Keratinocyte (primary cell): ENCODE data around the gene CSRNP2. TPM values are rescaled to one million over a fixed set of nuclear protein-coding genes. Genes with fewer than 3 reads are reported as not detected.

ENCODE experiments used
- DNase-seq: peaks from one replicate; pipeline ENCODE4 v3.0.0-alpha.2; 2011; ENCODE audit warnings: low read depth, missing footprints, low spot score
- FAIRE-seq: peaks from 2 replicates; lab custom pipeline; 2011; peaks lifted over from hg19 to GRCh38; lab: Jason Lieb, UNC
- H2AFZ ChIP-seq: 2 replicates; pipeline ENCODE4 v1.6.0; 2012; ENCODE audit warnings: low read length, control low read depth, inconsistent platforms; ENCODE audit not compliant: control insufficient read depth
- H3K27ac ChIP-seq: 2 replicates; pipeline ENCODE4 v1.5.1; 2011; ENCODE audit warnings: low read length; ENCODE audit not compliant: control insufficient read depth, insufficient read depth
- H3K27me3 ChIP-seq: 3 replicates; pipeline ENCODE4 v1.6.0; 2011; ENCODE audit warnings: low read length; ENCODE audit not compliant: control insufficient read depth, insufficient read depth; ENCODE audit errors: extremely low read depth
- H3K36me3 ChIP-seq, 2 experiments: 2 replicates in 1 of 2; 3 replicates in 1 of 2; pipeline ENCODE4 v1.5.1; 2011; ENCODE audit warnings: low read length in 2 of 2, mild to moderate bottlenecking in 1 of 2; ENCODE audit not compliant: control insufficient read depth in 2 of 2, insufficient read depth in 2 of 2; ENCODE audit errors: extremely low read depth in 1 of 2
- H3K4me1 ChIP-seq: 3 replicates; pipeline ENCODE4 v1.5.1; 2011; ENCODE audit warnings: low read length; ENCODE audit not compliant: control insufficient read depth, insufficient read depth; ENCODE audit errors: extremely low read depth
- H3K4me2 ChIP-seq: 3 replicates; pipeline ENCODE4 v1.6.0; 2011; ENCODE audit warnings: low read depth, low read length; ENCODE audit not compliant: control insufficient read depth, insufficient read depth; ENCODE audit errors: extremely low read depth
- H3K4me3 ChIP-seq, 3 experiments: fragments of 200-600 bp in 1 of 3; sonication (generic) in 1 of 3; 2 replicates in 2 of 3; 3 replicates in 1 of 3; pipeline ENCODE4 v1.5.1; 2011 to 2016; ENCODE audit warnings: low read length in 3 of 3, mild to moderate bottlenecking in 3 of 3, control low read depth in 2 of 3, inconsistent platforms in 1 of 3, low read depth in 1 of 3, mixed read lengths in 1 of 3, mixed run types in 1 of 3, moderate library complexity in 1 of 3; ENCODE audit not compliant: control insufficient read depth in 2 of 3, insufficient read depth in 2 of 3; ENCODE audit errors: extremely low read depth in 1 of 3
- H3K79me2 ChIP-seq: 2 replicates; pipeline ENCODE4 v1.6.0; 2012; ENCODE audit warnings: low read length; ENCODE audit not compliant: control insufficient read depth, insufficient read depth
- H3K9ac ChIP-seq: 3 replicates; pipeline ENCODE4 v1.6.0; 2011; ENCODE audit warnings: low read length; ENCODE audit not compliant: control insufficient read depth, insufficient read depth; ENCODE audit errors: extremely low read depth
- H3K9me1 ChIP-seq: 3 replicates; pipeline ENCODE4 v1.6.0; 2011; ENCODE audit warnings: low read length; ENCODE audit not compliant: control insufficient read depth, insufficient read depth; ENCODE audit errors: extremely low read depth
- H3K9me3 ChIP-seq: 2 replicates; pipeline ENCODE4 v1.5.1; 2012; ENCODE audit warnings: low read depth, low read length; ENCODE audit not compliant: control insufficient read depth
- H4K20me1 ChIP-seq: 3 replicates; pipeline ENCODE4 v1.6.0; 2011; ENCODE audit warnings: low read length; ENCODE audit not compliant: control insufficient read depth, insufficient read depth; ENCODE audit errors: extremely low read depth
- CTCF ChIP-seq, 3 experiments: IDR thresholded peaks in 1 of 3; conservative IDR thresholded peaks in 1 of 3; optimal IDR thresholded peaks in 1 of 3; 2 replicates in 2 of 3; 3 replicates in 1 of 3; pipeline versions ENCODE3 to v1.5.1; 2011; ENCODE audit warnings: low read length in 3 of 3, mild to moderate bottlenecking in 3 of 3, moderate library complexity in 2 of 3, control low read depth in 1 of 3, inconsistent platforms in 1 of 3; ENCODE audit not compliant: insufficient read depth in 2 of 3; ENCODE audit errors: extremely low read depth in 1 of 3
- EZH2 ChIP-seq: IDR thresholded peaks from one replicate; pipeline ENCODE4 v1.6.1; 2012; ENCODE audit warnings: inconsistent platforms, mild to moderate bottlenecking, low read length, moderate library complexity
- dilution Hi-C: fragments of 300-500 bp; cut with MboI; formaldehyde crosslinking; loops from one replicate; pipeline ENCODE4 v1.7.0; 2020; ENCODE audit warnings: low sequenced_read_pairs; ENCODE audit not compliant: extremely low pct_ligation_motif_present
- polyA plus RNA-seq, 5 experiments: library from polyadenylated mRNA; depleted of rRNA in 3 of 5; stranded (reverse) in 3 of 5; stranded (forward) in 1 of 5; unstranded in 1 of 5; fragments of >200 nt; gene quantifications; 1 replicate in 1 of 5; 2 replicates in 3 of 5; 3 replicates in 1 of 5; pipeline versions ENCODE4 v1.2.1 to v1.2.3, GENCODE V29; 2011 to 2012; ENCODE audit warnings: missing spikeins in 2 of 5, low read depth in 1 of 5, low replicate concordance in 1 of 5

CSRNP2 gene
- polyA plus RNA-seq, 1 donor (not counting 4 experiments of a cell fraction or from before 2014, with no cell fraction given), result 18.4 TPM

- H3K27ac ChIP-seq, result no peak overlapping the region
- peaks cover 3% of the 10 kb centered on the region for H3K9me1 ChIP-seq
- no peak overlapping the region for H2AFZ ChIP-seq
- DNase-seq, result no peak
- H3K79me2 ChIP-seq, result peaks cover 3% of the 10 kb centered on the region
- peaks cover 2 to 5% of the 10 kb centered on the region in 2 experiments for H3K36me3 ChIP-seq
- peaks cover 3% of the 10 kb centered on the region for H3K4me1 ChIP-seq
- no peak overlapping the region for H3K4me3 ChIP-seq
- H3K9ac ChIP-seq, result no peak overlapping the region
- no peaks in the 10 kb centered on the region for H3K27me3 ChIP-seq
- no peak for TF ChIP-seq CTCF (optimal IDR thresholded peaks at IDR 0.05 in 1 of 3, IDR thresholded peaks at IDR 0.05 in 1 of 3, conservative IDR thresholded peaks at IDR 0.05 in 1 of 3; ENCODE audit: extremely low read depth in 1 of 3, insufficient read depth in 2 of 3, low read length in 3 of 3)
- TF ChIP-seq EZH2, result no peak
- no peak overlapping the region for H3K4me2 ChIP-seq
- no peaks in the 10 kb centered on the region for H3K9me3 ChIP-seq
- no peaks in the 10 kb centered on the region for H4K20me1 ChIP-seq
- FAIRE-seq, result no peak
- dilution Hi-C loops, result no loop called here
Measured at GRCh38 chr12:51087818-51088217, 4.4 kb upstream of the CSRNP2 start.

GRCh38 chr12:51086933-51087332 lies 3.5 kb upstream of the CSRNP2 start:
- no peak overlapping the region for H3K9ac ChIP-seq
- no peak overlapping the region for H2AFZ ChIP-seq
- no peaks in the 10 kb centered on the region for H3K27me3 ChIP-seq
- no peaks in the 10 kb centered on the region for H3K9me3 ChIP-seq
- FAIRE-seq, result no peak
- H3K4me3 ChIP-seq, result no peak overlapping the region
- no peak overlapping the region for H3K27ac ChIP-seq
- peaks cover 12% of the 10 kb centered on the region for H3K79me2 ChIP-seq
- no peak overlapping the region for H3K4me2 ChIP-seq
- peaks cover 10% of the 10 kb centered on the region for H3K4me1 ChIP-seq
- H4K20me1 ChIP-seq, result no peaks in the 10 kb centered on the region
- DNase-seq, result no peak
- TF ChIP-seq EZH2 (no peak), CTCF (optimal IDR thresholded peaks at IDR 0.05 in 1 of 3, IDR thresholded peaks at IDR 0.05 in 1 of 3, conservative IDR thresholded peaks at IDR 0.05 in 1 of 3; ENCODE audit: extremely low read depth in 1 of 3, insufficient read depth in 2 of 3, low read length in 3 of 3) (no peak)
- H3K36me3 ChIP-seq, result peaks cover 2% of the 10 kb centered on the region in 2 experiments
- dilution Hi-C loops, result no loop called here
- peaks cover 3% of the 10 kb centered on the region for H3K9me1 ChIP-seq
